NCI-H748 (cell line): Measurements from ENCODE around the gene EIF2B5.
"Not testable (repeated sequence)": the region's sequence is repeated elsewhere in the genome, so short reads cannot be mapped to it uniquely, and the experiment has no call there.

Experiments used
- DNase-seq: peaks from one replicate; lab custom pipeline; 2025; ENCODE audit not compliant: unreplicated experiment; lab: John Stamatoyannopoulos, UW

Gene EIF2B5

GRCh38 chr3:184145751-184146270 is 10.7 kb downstream of the EIF2B5 start:
- no peak for DNase-seq

- no peak for DNase-seq
Observed at GRCh38 chr3:184148076-184148475, 12.9 kb downstream of the EIF2B5 start.

- DNase-seq, result no peak
Observed at GRCh38 chr3:184149123-184149522, 14.0 kb downstream of the EIF2B5 start.

GRCh38 chr3:184149770-184150169 is 14.6 kb downstream of the EIF2B5 start:
- not testable (repeated sequence) for DNase-seq

GRCh38 chr3:184154885-184155643 is 19.9 kb downstream of the EIF2B5 start, which contains the start of gene DVL3:
Gene DVL3 (plus strand): TSS chr3:184155377. CDS start chr3:184155636, 259 bp downstream.
- peak; percentile 66 for DNase-seq

- peak; percentile 32 for DNase-seq
Observed at GRCh38 chr3:184155644-184156521, 20.7 kb downstream of the EIF2B5 start.

GRCh38 chr3:184156522-184156955 is 21.4 kb downstream of the EIF2B5 start:
- DNase-seq, result peak; percentile 22

GRCh38 chr3:184157206-184157605 is 22.0 kb downstream of the EIF2B5 start:
- no peak for DNase-seq

GRCh38 chr3:184158404-184158803 is 23.2 kb downstream of the EIF2B5 start:
- no peak for DNase-seq

GRCh38 chr3:184160456-184160855 is 25.3 kb downstream of the EIF2B5 start:
- DNase-seq, result no peak

GRCh38 chr3:184162571-184163070 is 27.5 kb downstream of the EIF2B5 start:
- DNase-seq, result not testable (repeated sequence)

GRCh38 chr3:184164648-184165330 is 29.6 kb downstream of the EIF2B5 start:
- DNase-seq, result no peak

GRCh38 chr3:184165543-184165942 is 30.4 kb downstream of the EIF2B5 start:
- no peak for DNase-seq

GRCh38 chr3:184166671-184167070 is 31.5 kb downstream of the EIF2B5 start:
- no peak for DNase-seq

GRCh38 chr3:184167786-184168185 is 32.6 kb downstream of the EIF2B5 start:
- no peak for DNase-seq

- no peak for DNase-seq
Observed at GRCh38 chr3:184168363-184169120, 33.4 kb downstream of the EIF2B5 start.

GRCh38 chr3:184169896-184170875 is 35.0 kb downstream of the EIF2B5 start:
- DNase-seq, result no peak

GRCh38 chr3:184171562-184171961 is 36.4 kb downstream of the EIF2B5 start:
- no peak for DNase-seq
